NCI-H2171 treated with DMSO at 0.1 percent for 48 hours (cell line): ENCODE measurements around the gene PSPN.
"Not testable (repeated sequence)": the region's sequence is repeated elsewhere in the genome, so short reads cannot be mapped to it uniquely, and the experiment has no call there.

ENCODE experiments used
- DNase-seq: peaks from one replicate; lab custom pipeline; 2025; lab: John Stamatoyannopoulos, UW

PSPN gene

GRCh38 chr19:6373096-6373812 lies 2.5 kb downstream of the PSPN start:
- DNase-seq, result peak; percentile 95

- DNase-seq, result peak; percentile 99
These were observed 3.1 kb downstream of the PSPN start, which contains the start of gene ALKBH7 for GRCh38 chr19:6372594-6373095. ALKBH7 (plus strand) TSS chr19:6372794; CDS start chr19:6372821, 27 bp downstream.

GRCh38 chr19:6364353-6364752 lies 11.4 kb downstream of the PSPN start:
- DNase-seq, result no peak

GRCh38 chr19:6362351-6362801 lies 13.4 kb downstream of the PSPN start:
- no peak for DNase-seq

GRCh38 chr19:6362027-6362350 lies 13.7 kb downstream of the PSPN start:
- peak; percentile 9 for DNase-seq

GRCh38 chr19:6360857-6361216 lies 14.9 kb downstream of the PSPN start:
- not testable (repeated sequence) for DNase-seq

GRCh38 chr19:6360445-6360844 lies 15.3 kb downstream of the PSPN start:
- not testable (repeated sequence) for DNase-seq

- no peak for DNase-seq
These were observed 16.0 kb downstream of the PSPN start for GRCh38 chr19:6359568-6360341.

- no peak for DNase-seq
These were observed 17.7 kb downstream of the PSPN start for GRCh38 chr19:6358003-6358402.

- DNase-seq, result no peak
These were observed 18.6 kb downstream of the PSPN start for GRCh38 chr19:6357174-6357573.

- DNase-seq, result not testable (repeated sequence)
These were observed 20.3 kb downstream of the PSPN start for GRCh38 chr19:6355321-6356040.

GRCh38 chr19:6354098-6354674 lies 21.5 kb downstream of the PSPN start:
- no peak for DNase-seq

GRCh38 chr19:6352381-6353165 lies 23.2 kb downstream of the PSPN start:
- no peak for DNase-seq

- DNase-seq, result no peak
These were observed 25.0 kb downstream of the PSPN start for GRCh38 chr19:6350688-6351087.

GRCh38 chr19:6349271-6349670 lies 26.5 kb downstream of the PSPN start:
- DNase-seq, result not testable (repeated sequence)

- DNase-seq, result no peak
These were observed 32.3 kb downstream of the PSPN start for GRCh38 chr19:6343462-6343861.

GRCh38 chr19:6340493-6341201 lies 35.1 kb downstream of the PSPN start:
- peak; percentile 37 for DNase-seq

GRCh38 chr19:6334490-6335285 lies 41.0 kb downstream of the PSPN start:
- no peak for DNase-seq

GRCh38 chr19:6333439-6333838 lies 42.3 kb downstream of the PSPN start, which contains the start of gene ACER1:
ACER1 (minus strand) TSS chr19:6333612; CDS start chr19:6333551, 61 bp downstream.
- DNase-seq, result no peak

GRCh38 chr19:6326815-6327214 lies 48.9 kb downstream of the PSPN start:
- no peak for DNase-seq
